HEK293 (cell line): ENCODE data around the gene CHST8.
A peak's percentile ranks its signal among the peaks of the same experiment; 100 is the strongest.

Source experiments
- CTCF ChIP-seq: fragments of 450-650 bp; formaldehyde crosslinking; IDR thresholded peaks from 2 replicates; pipeline ENCODE4 v1.5.1; 2016; ENCODE audit warnings: missing biosample characterization, missing genetic modification characterization
- ELK4 ChIP-seq: IDR thresholded peaks from 2 replicates; pipeline ENCODE4 v1.6.1; 2011; ENCODE audit warnings: mild to moderate bottlenecking, low read depth, low read length, borderline replicate concordance
- YY1 ChIP-seq: fragments of 450-650 bp; formaldehyde crosslinking; IDR thresholded peaks from 2 replicates; pipeline ENCODE4 v1.5.1; 2018; ENCODE audit warnings: missing biosample characterization, missing genetic modification characterization
- ZBTB8A ChIP-seq: fragments of 450-650 bp; formaldehyde crosslinking; IDR thresholded peaks from 2 replicates; pipeline ENCODE4 v1.5.1; 2016; ENCODE audit warnings: missing biosample characterization, missing genetic modification characterization
- ZNF16 ChIP-seq: fragments of 450-650 bp; formaldehyde crosslinking; IDR thresholded peaks from 2 replicates; pipeline ENCODE4 v1.5.1; 2016; ENCODE audit warnings: low read depth, missing biosample characterization, missing genetic modification characterization
- ZNF239 ChIP-seq: fragments of 450-650 bp; formaldehyde crosslinking; IDR thresholded peaks from 2 replicates; pipeline ENCODE4 v1.5.1; 2016; ENCODE audit warnings: missing biosample characterization, missing genetic modification characterization
- ZNF274 ChIP-seq, 2 experiments: fragments of 200-500 bp in 1 of 2; fragments of 450-650 bp in 1 of 2; sonication (Bioruptor generic) in 1 of 2; formaldehyde crosslinking in 1 of 2; IDR thresholded peaks; 2 replicates each; pipeline versions ENCODE4 v1.5.1 to v1.6.1; 2014 to 2016; ENCODE audit warnings: borderline replicate concordance in 1 of 2, inconsistent platforms in 1 of 2, low read length in 1 of 2, missing biosample characterization in 1 of 2, missing genetic modification characterization in 1 of 2
- ZNF529 ChIP-seq: fragments of 450-650 bp; formaldehyde crosslinking; IDR thresholded peaks from 2 replicates; pipeline ENCODE4 v1.5.1; 2017; ENCODE audit warnings: missing genetic modification characterization, missing biosample characterization; ENCODE audit not compliant: insufficient replicate concordance
- TF ChIP-seq, protein P1 (sequence below): fragments of 450-650 bp; formaldehyde crosslinking; IDR thresholded peaks from 2 replicates; pipeline ENCODE4 v1.5.1; 2017; ENCODE audit warnings: missing biosample characterization, missing genetic modification characterization
- TF ChIP-seq, protein P2 (sequence below): fragments of 450-650 bp; formaldehyde crosslinking; IDR thresholded peaks from 2 replicates; pipeline ENCODE4 v1.5.1; 2016; ENCODE audit warnings: missing biosample characterization, missing genetic modification characterization

DNA sequence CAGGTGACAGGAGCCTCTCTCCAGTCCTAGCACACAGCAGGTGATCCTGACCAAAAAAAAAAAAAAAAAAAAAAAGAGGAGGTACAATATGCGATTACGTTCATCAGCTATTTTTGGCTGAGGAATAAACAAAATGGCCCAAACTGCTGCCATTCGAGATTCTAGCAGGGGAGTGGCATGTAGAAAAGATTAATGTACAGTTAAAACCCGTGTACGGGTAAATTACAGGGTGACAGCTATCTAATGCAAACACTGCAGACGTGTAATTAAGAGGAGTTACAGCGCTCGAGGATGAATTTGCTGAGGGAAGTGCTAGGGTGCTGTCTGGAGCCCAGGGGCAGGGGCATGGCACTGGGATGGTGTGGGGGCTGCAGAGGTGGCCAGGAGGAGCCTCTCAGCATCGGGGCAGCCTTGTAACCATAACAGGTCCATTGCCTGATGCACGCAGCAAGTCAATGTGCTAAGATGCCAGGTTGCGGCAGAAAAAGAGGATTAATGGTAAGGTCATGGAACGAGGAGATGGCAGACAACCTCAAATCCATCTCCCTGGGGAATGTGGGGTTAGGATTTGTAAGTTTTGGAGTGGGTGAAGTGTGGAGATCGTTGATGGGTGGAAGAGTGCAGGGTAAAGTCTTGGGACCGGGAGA lies 17.4 kb downstream of the CHST8 start:
- TF ChIP-seq, protein P1, sequence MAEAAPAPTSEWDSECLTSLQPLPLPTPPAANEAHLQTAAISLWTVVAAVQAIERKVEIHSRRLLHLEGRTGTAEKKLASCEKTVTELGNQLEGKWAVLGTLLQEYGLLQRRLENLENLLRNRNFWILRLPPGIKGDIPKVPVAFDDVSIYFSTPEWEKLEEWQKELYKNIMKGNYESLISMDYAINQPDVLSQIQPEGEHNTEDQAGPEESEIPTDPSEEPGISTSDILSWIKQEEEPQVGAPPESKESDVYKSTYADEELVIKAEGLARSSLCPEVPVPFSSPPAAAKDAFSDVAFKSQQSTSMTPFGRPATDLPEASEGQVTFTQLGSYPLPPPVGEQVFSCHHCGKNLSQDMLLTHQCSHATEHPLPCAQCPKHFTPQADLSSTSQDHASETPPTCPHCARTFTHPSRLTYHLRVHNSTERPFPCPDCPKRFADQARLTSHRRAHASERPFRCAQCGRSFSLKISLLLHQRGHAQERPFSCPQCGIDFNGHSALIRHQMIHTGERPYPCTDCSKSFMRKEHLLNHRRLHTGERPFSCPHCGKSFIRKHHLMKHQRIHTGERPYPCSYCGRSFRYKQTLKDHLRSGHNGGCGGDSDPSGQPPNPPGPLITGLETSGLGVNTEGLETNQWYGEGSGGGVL (tag by site-specific recombination): no peak
- no peak for TF ChIP-seq ELK4
- TF ChIP-seq, protein P2, sequence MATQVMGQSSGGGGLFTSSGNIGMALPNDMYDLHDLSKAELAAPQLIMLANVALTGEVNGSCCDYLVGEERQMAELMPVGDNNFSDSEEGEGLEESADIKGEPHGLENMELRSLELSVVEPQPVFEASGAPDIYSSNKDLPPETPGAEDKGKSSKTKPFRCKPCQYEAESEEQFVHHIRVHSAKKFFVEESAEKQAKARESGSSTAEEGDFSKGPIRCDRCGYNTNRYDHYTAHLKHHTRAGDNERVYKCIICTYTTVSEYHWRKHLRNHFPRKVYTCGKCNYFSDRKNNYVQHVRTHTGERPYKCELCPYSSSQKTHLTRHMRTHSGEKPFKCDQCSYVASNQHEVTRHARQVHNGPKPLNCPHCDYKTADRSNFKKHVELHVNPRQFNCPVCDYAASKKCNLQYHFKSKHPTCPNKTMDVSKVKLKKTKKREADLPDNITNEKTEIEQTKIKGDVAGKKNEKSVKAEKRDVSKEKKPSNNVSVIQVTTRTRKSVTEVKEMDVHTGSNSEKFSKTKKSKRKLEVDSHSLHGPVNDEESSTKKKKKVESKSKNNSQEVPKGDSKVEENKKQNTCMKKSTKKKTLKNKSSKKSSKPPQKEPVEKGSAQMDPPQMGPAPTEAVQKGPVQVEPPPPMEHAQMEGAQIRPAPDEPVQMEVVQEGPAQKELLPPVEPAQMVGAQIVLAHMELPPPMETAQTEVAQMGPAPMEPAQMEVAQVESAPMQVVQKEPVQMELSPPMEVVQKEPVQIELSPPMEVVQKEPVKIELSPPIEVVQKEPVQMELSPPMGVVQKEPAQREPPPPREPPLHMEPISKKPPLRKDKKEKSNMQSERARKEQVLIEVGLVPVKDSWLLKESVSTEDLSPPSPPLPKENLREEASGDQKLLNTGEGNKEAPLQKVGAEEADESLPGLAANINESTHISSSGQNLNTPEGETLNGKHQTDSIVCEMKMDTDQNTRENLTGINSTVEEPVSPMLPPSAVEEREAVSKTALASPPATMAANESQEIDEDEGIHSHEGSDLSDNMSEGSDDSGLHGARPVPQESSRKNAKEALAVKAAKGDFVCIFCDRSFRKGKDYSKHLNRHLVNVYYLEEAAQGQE (tag by site-specific recombination): no peak
- no peak for TF ChIP-seq CTCF (tag by site-specific recombination)
- no peak for TF ChIP-seq ZNF16
- TF ChIP-seq ZNF239 (tag by site-specific recombination): no peak
- no peak for TF ChIP-seq ZNF274 (IDR thresholded peaks at IDR 0.05; ENCODE audit: low read length)
- no peak for TF ChIP-seq ZNF274 (tag by site-specific recombination; IDR thresholded peaks at IDR 0.05; ENCODE audit: borderline replicate concordance)
- peak; percentile 44; the same call in 1 of the 2 replicates for TF ChIP-seq ZBTB8A (tag by site-specific recombination)
- TF ChIP-seq ZNF529 (tag by site-specific recombination): no peak
- TF ChIP-seq YY1 (tag by site-specific recombination): peak; percentile 31; the same call in 1 of the 2 replicates
